Sciatic nerve (tissue), 2 donors: ENCODE data around the gene TFF1. TPM values are rescaled to one million over a fixed set of nuclear protein-coding genes. Genes with fewer than 3 reads are reported as not detected.

Source experiments
- ATAC-seq: fragments of 200-7000 bp; cut with Tn5 transposase; one replicate; pipeline ENCODE4 v1.9.1; 2020; ENCODE audit warnings: mild to moderate bottlenecking, moderate library complexity
- DNase-seq: peaks from one replicate; pipeline ENCODE4 v3.0.0-alpha.2; 2020; ENCODE audit warnings: low spot score
- intact Hi-C: fragments of 100-400 bp; cut with DNase I; formaldehyde crosslinking; loops from one replicate; pipeline ENCODE4 v1.14.2; 2022
- total RNA-seq: library from RNA; stranded (reverse); fragmentation: NEBNext Ultra II Directional; extraction: Animal tissue kit (Norgen Biotek cat#: 25700); gene quantifications from one replicate; pipeline ENCODE4 v1.2.1, GENCODE V29; 2021
- donor health status: DM: no; HTN: no; CAD: no.
- donor health status: DM: no; HTN: no; CAD: no.

The TFF1 gene
- total RNA-seq, 1 donor from 2014 or later: not detected

DNA sequence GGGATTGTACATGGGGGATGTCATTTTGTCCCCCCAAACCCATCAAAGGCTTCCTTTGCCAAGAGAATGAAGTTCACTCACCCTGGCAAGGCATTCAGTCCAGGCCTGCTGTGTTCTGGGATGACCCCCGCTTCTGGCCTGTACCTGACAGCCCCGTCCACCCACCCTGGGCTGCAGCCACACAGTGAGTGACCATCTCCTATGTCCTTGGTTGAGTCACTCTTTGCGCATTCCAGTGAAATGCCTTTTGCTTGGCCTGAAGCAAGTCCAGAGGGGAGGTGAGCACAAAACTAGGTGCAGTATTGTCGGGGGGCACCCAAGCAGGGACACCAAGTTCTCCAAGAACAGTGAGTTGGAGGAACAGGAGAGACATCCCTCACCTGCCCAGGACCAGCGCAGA lies 19.3 kb upstream of the TFF1 start:
- ATAC-seq (no peak), DNase-seq (no peak)
- intact Hi-C loops: no loop called here

DNA sequence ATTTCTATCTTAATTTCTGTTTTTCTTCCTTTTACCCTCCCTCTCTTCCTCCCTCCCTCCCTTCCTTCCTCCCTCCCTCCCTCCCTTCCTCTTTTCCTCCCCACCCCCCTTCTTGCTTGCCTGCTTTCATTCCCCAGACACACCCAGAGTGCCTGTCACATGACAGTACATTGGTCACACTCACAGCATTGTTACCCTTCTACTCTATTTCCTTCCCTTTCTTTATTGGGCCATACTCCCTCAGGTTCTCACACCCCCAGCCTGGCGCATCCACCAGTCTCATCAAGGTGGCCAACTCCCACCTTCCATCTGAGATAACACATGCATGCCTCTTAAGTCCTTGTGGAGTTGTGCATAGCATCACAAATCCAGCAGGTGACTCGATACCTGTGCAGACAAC lies 18.7 kb upstream of the TFF1 start:
- DNase-seq: no peak
- intact Hi-C loops: no loop called here
- no peak for ATAC-seq

DNA sequence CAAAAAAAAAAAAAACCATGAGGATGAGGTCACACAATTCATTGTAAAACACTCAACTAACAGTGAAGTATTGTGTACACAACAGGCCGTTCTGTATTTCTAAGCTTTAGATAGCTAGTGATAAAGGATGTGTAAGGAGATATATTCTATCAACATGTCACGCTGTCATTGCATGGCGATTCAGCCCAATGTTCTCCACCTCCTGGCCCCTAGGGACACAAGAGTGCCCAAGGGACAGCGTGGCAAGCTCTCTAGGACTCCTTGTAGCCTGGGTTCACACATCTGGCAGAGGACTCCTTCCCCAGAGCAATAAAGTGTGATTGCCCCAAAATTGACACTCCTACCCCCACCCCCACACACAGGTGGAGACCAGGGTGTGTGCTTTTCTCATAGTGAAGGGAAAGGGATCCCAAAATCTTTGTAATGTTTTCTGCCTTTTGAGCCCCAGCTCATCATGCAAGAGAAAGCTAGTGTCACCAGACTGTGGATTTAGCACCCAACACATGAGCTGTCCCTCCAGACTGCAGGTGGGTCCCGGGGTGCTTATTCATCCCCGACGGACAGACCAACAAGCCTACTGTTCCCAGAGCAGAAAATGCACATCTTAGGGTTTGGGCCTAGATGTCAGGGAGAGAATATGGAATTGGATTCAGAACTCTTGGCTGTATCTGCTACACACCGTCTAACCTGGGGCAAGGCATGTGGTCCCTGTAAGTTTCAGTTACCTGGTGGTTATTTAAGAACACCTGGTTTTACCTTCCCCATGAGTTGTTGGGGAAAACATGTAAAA lies 18.0 kb upstream of the TFF1 start:
- DNase-seq (no peak), ATAC-seq (no peak)
- intact Hi-C loops: no loop called here

DNA sequence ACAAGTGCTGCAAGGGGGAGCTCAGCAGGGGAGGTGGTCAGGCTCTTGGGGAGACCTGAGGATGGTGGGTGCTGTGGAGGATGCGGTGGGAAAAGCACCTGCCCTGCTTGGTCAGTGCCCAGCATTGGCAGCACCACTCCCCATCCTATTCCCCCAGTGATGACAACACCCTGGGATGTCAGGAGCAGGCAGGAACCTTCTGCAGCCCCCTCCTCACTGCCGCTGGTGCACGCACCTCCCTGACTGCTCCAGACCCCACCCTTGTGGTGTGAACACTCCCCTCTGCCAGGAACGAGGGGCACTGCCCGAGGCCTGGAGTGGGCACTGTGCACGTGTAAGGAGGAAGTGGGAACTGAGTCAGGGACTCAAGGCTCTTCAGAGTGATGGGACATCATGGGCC lies 17.0 kb upstream of the TFF1 start:
- DNase-seq (no peak), ATAC-seq (no peak)
- intact Hi-C loops: no loop called here

DNA sequence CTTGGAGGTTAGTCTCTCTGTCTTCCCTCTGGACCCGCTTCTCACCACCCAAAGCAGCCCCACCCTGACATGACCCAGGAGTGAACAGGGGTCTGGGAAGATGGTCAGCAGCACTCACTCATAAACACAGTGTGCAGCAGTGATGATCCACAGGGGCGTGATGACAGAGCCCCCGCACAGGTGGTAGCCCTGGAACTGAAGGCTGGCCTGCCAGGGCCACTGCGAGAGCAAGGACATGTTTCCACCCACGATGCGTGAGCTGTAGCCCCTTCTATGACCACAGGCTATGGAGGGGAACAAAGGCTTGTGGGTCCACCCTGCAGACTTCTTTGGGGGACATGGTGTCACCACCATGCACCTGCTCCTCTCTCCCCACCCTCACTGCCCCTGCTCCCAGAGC lies 16.6 kb upstream of the TFF1 start:
- DNase-seq (no peak), ATAC-seq (no peak)
- intact Hi-C loops: no loop called here

DNA sequence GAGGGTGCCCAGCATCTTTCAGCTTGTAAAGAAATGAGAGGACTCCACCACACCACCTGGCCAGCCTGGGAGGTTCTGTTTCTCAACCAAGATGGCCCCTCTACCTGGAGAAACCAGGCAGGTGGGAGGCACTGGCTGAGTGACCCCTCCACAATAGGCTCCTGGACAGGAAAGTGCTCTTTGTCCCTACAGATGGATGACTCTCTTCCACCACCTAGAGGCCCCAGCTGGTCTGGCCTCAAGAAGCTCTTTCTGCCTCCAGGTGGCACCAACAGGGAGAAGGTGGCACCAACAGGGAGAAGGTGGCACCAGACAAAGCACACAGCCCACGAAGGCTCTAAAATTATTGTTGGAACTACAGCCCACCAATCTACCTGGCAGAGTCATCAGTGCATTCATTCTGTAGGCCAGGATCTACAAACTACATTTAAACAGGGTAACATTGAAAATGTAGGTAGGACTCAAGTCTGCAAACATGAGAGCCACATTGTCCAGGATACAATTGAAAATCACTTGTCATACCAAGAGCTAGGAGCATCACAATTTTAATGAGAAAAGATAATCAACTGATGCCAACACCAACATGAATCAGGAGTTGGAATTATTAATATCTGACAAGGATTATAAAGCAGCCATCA lies 15.1 kb upstream of the TFF1 start:
- intact Hi-C loops: no loop called here
- no peak for DNase-seq
- no peak for ATAC-seq

DNA sequence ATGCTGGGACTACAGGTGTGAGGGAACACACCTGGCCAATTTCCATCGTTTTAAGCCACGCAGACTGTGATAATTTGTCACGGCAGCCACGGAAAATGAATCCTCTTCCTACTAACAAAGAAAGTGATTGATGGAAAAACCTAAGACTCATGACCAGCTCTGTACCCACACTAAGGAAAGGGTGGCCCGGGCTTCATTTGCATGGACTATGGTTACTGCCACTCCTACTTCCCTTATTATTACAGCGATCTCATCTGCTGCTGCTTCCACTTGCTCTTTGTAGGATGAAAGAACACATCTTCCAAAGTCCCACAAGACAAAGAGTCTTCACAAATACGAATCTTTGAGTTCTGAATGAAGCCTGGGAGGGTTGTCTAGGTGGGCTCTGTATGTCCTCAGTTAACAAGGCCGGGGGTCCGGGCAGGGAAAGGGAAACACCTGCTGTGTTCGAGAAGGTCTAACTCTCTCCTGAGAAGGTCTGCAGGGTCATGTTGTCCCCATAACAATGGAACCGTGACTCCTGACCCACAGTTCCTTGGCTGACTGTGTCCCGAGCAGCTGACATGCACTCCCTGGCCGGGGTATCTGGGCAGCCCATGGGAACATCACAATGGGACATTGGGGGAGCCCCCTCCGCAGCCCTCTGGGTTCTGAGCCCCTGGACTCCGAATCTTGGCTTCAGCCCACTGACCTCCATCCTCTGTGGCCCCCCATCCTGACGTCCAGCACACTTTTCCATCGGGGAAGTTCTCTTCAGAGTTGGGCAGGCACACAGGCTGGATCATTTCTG lies 13.3 kb upstream of the TFF1 start:
- intact Hi-C loops: no loop called here
- no peak for DNase-seq
- ATAC-seq: no peak

DNA sequence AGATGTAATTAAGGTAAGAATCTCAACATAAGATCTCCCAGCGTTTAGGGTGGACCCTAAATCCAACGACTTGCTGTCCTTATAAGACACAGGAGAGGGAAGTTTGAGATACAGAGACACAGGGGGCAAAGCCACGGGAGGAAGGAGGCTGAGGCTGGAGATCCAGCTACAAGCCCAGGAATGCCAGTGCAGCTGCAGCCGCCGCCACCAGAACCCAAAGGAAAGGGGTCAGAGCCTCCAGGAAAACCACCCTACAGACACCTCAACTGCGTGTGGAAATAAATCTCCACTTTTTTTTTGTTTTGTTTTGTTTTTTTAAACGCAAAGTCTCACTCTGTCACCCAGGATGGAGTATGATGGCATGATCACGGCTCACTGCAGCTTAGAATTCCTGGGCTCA lies 12.1 kb upstream of the TFF1 start:
- intact Hi-C loops: no loop called here
- no peak for ATAC-seq
- DNase-seq: no peak

DNA sequence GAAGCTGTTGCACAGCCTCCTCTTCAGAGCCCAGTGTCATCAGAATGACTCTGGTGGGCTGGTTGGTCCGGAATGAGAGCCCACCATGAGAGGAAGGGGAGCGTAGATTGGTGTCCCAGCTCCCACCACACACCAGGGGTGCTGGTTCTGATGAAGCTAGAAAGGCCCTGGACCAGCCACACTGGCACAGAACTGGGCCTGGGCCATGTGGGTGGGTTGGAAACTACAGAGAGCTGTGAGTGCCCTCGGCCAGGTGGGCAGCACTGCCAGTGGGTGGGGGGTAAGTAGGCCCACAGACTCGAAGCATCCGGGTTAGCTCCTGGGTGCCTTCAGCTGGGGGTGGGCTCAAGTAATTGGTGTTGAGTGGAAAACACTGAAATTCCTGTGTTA lies 11.6 kb upstream of the TFF1 start:
- no peak for DNase-seq
- no peak for ATAC-seq
- intact Hi-C loops: no loop called here

DNA sequence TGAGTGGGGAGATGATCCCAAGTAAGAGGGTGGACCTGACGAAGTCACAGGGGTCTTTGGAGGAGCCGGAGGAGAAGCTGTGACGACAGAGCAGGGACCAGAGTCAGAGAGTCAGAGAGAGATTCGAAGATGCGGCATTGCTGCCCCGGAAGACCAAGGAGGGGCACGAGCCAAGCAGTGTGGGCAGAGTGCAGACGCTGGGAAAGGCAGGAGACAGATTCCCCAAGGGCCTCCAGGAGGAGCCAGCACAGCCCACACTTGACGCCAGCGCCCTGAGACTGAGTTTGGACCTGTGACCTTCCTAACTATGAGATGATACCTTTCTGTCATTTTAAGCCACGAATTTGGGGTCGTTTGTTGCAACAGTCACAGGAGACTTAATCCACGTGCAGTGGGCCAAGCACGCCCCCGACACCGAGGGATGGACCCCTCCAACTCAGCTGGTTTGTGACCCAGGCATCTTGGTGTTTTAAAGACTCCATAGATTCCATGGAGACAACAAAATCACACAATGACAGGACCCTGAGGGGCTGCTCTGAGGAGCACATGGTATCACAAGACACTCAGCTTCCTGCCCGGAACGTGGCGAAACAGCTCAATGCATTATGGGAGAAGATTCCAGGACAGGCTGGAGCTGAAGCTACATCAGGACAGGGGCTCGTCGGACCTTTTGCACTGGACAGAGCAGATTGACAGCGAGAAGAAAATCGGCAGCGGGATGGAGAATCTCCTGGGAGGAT lies 11.0 kb upstream of the TFF1 start:
- intact Hi-C loops: no loop called here
- ATAC-seq (no peak), DNase-seq (no peak)

DNA sequence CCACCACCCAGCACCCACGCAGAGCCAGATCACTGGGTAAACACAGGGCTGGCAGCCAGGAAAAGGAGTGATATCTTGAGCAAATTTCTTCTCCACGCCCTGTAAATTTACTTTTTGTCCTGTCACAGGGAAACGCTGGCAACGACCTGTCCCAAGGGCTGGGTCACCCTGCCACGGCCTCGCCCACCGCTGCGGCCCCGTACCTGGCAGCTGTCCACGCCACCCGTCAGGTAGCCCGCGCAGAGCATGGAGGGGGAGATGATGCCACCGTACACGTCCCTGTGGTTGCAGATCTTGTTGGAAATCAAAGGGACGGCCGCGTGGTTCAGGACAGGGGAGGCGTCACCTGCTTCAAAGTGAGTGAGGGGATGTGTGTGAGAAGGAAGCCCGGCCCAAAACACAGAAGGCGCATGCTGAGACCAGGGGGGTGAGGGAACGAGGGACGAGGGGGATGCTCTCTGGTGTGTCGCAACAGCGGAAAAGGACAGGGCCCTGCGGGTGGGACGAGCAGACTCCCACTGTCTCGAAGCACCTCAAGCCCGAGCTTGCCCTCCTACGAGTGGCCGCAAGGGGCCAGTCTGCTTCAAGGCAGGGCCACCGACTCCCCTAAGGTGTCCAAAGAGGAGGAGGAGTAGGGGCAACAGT lies 10.1 kb upstream of the TFF1 start:
- ATAC-seq (no peak), DNase-seq (no peak)
- intact Hi-C loops: no loop called here

DNA sequence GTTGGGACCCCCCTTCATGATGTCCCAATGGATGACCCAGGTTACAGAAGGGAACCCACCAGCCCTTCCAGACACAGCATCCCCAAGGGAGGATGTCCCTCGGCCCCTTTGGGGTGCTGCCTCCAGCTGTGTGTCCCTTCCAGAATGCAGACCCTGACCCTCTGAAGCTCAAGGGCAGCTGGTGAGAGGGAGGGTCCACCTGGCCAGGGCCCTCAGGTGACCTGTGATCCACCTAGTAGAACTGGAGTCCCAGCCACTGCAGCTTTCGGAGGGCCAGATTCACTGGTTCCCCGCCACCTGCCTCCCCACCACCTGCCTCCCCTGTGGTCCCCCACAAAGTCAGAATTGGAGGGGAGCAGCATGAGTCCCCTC lies 9.6 kb upstream of the TFF1 start:
- intact Hi-C loops: no loop called here
- ATAC-seq: no peak

DNA sequence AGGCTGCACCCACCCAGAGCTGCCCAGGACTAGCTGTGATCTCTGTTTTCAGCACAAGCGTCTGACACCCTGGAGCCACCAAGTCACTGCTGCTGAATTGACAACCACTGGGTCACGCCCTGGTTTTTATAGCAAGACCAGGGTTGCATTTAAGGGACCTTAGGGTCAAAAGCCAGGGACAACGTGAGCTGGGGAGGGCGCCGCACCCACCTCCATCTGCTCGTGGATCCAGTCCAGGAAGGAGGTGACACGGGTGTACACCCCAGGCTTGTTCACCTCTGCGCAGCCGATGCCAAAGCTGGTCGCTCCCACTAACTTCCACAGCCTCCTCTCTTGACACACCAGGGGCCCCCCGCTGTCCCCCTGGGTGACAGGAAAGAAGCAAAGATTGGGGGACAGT lies 9.2 kb upstream of the TFF1 start:
- no peak for DNase-seq
- ATAC-seq: no peak
- intact Hi-C loops: no loop called here

More for the DNA sequence above, 9.6 kb upstream of the TFF1 start:
- no peak for DNase-seq

DNA sequence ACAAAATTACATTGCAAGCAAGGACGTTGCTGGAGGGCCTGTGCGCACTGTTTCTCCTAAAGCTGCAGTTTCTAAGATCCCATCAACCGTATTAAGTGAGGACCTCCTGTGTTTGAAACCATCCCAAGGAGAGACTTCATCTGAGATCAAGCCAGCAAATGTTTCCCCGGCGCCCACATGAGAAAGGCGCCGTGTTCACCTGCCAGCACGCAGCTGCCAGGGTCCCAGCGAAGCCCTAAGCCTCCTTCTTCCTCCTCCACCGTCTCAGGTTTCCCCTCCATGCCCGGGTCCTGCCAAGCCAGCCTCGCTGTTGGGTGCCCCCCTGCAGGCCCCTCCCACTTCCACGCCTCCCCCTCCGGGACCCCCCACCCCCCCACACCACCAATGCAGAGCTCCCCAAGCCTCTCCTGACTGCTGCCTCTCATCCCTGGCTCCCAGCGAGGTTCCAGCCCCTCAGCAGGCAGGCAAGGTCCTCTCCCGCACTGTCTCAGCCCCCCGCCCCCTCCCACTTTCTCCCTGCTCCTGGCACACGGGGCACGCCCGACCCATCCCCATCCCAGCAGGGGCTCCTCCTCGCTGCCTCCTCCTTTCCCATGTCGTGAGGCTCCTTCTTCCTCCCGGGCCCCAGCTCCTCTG lies 8.6 kb upstream of the TFF1 start:
- no peak for ATAC-seq
- intact Hi-C loops: no loop called here

DNA sequence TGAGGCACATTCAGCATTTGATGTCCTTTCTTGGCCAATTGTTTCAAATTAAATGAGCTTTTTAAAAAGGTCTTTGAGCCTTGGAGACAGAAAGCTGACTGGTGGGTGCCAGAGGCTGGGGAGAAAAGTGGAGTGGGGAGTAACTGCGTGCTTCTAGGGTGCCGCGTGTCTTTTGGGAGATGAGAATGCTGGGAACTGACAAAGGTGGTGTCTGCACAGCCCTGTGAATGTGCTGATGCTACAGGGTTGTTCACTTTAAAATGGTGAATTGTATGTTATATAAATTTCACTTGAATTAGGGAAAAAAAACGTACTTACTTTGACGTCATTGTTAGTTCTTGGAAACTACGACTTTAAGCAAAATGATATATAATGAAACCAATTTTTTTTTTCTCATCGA lies 8.1 kb upstream of the TFF1 start:
- ATAC-seq (no peak), DNase-seq (no peak)
- intact Hi-C loops: no loop called here

More for the DNA sequence above, 8.6 kb upstream of the TFF1 start:
- DNase-seq: no peak

DNA sequence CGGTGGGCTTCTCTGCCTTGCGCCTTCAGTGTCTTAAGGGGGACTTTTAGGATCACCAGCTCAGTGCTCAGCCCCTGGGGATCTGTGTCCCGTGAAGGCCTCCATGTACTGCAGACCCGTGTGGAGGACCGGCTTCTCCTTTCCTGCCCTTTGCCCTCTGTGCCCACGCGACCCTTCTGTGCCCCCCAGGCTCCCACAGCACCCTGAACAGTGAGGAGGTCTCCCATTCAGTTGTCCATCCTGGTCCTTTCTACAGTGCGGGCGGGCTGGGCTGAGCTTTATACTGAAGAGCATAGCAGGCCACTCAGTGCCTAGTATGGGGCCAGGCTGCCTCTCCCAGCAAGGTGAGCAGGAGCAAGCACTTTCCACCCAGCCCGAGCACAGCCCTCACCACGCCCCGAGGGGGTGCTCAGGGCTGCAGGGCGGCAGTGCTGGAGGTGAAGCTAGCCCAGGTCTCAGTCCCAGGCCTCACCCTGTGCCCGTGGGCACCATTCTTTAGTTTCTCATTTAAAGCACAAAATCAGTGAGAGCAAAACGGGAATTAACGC lies 7.6 kb upstream of the TFF1 start:
- no peak for DNase-seq
- no peak for ATAC-seq
- intact Hi-C loops: no loop called here

DNA sequence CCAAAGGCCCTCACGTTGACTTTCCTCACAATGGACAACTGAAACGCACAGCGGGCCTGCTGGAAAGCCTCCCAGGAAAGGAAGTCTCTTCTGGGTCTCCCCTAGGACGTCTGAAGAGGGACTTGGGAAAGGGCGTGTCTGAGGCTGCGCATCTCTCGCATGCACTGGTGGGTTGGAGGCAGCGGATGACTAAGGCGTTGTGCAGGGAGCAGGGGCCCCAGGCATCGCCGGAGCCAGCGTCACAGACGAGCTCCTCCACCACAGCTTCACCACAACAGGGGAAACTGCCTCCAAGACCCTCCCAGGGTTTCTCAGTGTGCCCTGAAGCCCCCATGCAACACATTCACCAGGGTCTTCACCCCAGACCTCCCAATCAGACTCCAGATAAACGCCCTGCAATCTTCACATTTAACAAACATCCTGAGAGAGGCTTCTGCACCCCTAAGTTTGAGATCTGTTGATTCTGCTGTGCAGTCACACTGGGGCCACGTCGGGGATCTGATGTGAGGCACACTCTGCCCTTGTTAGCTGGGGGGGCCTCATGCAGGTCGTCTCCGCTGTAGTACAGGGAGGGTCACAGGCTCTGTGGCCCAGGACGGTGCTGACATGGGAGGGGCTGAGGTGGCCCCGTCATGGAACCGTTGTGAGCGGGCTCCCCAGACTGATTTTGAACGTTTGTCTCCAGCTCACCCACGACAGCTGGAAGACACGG lies 7.0 kb upstream of the TFF1 start:
- DNase-seq (no peak), ATAC-seq (no peak)
- intact Hi-C loops: no loop called here
